Measurements from ENCODE around the gene FAM222A.

FAM222A gene

DNA sequence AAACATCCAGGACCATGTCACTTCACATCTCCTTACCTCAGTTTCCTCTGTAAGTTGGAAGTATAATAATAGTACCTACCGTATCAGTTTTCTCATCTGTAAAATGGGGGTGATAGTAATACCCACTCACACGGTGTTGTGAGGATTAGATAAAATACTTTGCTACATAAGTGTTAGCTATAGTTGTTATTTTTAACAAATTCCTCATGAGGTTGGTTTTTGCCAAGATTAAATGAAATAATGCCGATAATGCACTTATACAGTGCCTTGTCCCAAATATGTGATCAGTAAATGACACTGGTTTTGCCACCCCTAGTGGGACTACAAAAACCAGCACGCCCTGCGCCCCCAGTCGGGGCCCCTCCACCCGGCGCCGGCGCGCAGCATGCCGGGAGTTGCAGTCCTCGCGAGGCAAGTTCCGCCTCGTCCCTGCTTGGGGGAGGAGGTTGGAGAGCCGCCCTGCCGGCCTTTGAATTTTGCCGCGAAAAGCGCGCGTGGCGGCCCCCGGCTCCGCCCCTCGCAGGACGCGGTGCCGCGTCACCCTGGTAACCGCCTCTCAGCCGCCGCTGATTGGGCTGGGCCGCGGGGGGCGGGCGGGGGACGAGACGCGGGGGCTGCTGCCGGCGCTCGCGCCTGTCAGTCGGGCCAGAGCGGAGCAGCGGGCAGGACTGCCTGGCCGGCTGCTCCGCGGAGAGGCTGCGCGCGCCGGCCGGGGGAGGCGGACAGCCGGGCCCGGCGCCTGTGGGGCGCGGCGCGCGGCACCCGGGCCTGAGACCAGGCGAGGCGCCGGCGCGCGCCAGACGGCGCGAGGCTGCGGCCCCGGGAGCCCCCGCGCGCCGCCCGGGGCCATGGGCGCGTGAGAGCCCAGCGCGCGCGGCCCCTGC lies at the start of gene FAM222A:
TSS of gene FAM222A (plus strand) at position 639 of the 884 bp plus-strand sequence. CDS start 30,322 bp downstream, outside the sequence.
- H3K4me3 ChIP-seq (ENCODE audit: low read depth, low read length) = peak within 1 kb of the TSS; percentile 50
- no peaks in the 10 kb centered on the region for H3K36me3 ChIP-seq (ENCODE audit: control insufficient read depth in 2 of 2, insufficient read depth in 1 of 2, low read length in 2 of 2)
- no peaks in the 10 kb centered on the region for H3K9me3 ChIP-seq (ENCODE audit: control insufficient read depth, insufficient read depth, low read depth, low read length)
- H3K4me1 ChIP-seq (ENCODE audit: control insufficient read depth, insufficient read depth, low read length) = no peaks in the 10 kb centered on the region
- ChIA-PET POLR2A (interaction anchor here (0.8 kb wide), 1 partner anchor 15 kb away, joined by 3 read pairs; no protein-coding TSS in a partner anchor), CTCF (interaction anchor here (0.6 to 1.2 kb wide), 2 partner anchors 13 to 116 kb away, joined by 3 to 5 read pairs; no protein-coding TSS in a partner anchor)
- peak within 1 kb of the TSS; percentile 54; the same call in 1 of the 2 replicates for H3K27ac ChIP-seq (ENCODE audit: extremely low read depth, low read depth, low read length)
- peak; percentile 80 for TF ChIP-seq GLIS2 (tag by site-specific recombination; IDR thresholded peaks at IDR 0.05)
- TF ChIP-seq ZNF76 (tag by site-specific recombination; IDR thresholded peaks at IDR 0.05; ENCODE audit: borderline replicate concordance, low read depth) = peak; percentile 96
- TF ChIP-seq ZNF23 (tag by site-specific recombination; IDR thresholded peaks at IDR 0.05; ENCODE audit: borderline replicate concordance) = no peak
- peak; percentile 50; the same call in 1 of the 2 replicates for TF ChIP-seq ZNF561 (tag by site-specific recombination; IDR thresholded peaks at IDR 0.05; ENCODE audit: borderline replicate concordance)
- TF ChIP-seq ZFHX2 (tag by site-specific recombination; conservative IDR thresholded peaks at IDR 0.05) = peak; percentile 24; the same call in 1 of the 2 replicates
- TF ChIP-seq, protein P1, sequence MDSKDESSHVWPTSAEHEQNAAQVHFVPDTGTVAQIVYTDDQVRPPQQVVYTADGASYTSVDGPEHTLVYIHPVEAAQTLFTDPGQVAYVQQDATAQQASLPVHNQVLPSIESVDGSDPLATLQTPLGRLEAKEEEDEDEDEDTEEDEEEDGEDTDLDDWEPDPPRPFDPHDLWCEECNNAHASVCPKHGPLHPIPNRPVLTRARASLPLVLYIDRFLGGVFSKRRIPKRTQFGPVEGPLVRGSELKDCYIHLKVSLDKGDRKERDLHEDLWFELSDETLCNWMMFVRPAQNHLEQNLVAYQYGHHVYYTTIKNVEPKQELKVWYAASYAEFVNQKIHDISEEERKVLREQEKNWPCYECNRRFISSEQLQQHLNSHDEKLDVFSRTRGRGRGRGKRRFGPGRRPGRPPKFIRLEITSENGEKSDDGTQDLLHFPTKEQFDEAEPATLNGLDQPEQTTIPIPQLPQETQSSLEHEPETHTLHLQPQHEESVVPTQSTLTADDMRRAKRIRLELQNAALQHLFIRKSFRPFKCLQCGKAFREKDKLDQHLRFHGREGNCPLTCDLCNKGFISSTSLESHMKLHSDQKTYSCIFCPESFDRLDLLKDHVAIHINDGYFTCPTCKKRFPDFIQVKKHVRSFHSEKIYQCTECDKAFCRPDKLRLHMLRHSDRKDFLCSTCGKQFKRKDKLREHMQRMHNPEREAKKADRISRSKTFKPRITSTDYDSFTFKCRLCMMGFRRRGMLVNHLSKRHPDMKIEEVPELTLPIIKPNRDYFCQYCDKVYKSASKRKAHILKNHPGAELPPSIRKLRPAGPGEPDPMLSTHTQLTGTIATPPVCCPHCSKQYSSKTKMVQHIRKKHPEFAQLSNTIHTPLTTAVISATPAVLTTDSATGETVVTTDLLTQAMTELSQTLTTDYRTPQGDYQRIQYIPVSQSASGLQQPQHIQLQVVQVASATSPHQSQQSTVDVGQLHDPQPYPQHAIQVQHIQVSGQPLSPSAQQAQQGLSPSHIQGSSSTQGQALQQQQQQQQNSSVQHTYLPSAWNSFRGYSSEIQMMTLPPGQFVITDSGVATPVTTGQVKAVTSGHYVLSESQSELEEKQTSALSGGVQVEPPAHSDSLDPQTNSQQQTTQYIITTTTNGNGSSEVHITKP (tag by site-specific recombination; IDR thresholded peaks at IDR 0.05) = peak; percentile 9; the same call in 1 of the 2 replicates
- TF ChIP-seq, protein P2, sequence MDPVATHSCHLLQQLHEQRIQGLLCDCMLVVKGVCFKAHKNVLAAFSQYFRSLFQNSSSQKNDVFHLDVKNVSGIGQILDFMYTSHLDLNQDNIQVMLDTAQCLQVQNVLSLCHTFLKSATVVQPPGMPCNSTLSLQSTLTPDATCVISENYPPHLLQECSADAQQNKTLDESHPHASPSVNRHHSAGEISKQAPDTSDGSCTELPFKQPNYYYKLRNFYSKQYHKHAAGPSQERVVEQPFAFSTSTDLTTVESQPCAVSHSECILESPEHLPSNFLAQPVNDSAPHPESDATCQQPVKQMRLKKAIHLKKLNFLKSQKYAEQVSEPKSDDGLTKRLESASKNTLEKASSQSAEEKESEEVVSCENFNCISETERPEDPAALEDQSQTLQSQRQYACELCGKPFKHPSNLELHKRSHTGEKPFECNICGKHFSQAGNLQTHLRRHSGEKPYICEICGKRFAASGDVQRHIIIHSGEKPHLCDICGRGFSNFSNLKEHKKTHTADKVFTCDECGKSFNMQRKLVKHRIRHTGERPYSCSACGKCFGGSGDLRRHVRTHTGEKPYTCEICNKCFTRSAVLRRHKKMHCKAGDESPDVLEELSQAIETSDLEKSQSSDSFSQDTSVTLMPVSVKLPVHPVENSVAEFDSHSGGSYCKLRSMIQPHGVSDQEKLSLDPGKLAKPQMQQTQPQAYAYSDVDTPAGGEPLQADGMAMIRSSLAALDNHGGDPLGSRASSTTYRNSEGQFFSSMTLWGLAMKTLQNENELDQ (tag by site-specific recombination; IDR thresholded peaks at IDR 0.05; ENCODE audit: low read depth) = no peak
- no peak for TF ChIP-seq ZNF776 (tag by site-specific recombination; IDR thresholded peaks at IDR 0.05; ENCODE audit: borderline replicate concordance)
- no peak for TF ChIP-seq ZNF19 (tag by site-specific recombination; IDR thresholded peaks at IDR 0.05; ENCODE audit: low read depth)
- TF ChIP-seq, protein P3, sequence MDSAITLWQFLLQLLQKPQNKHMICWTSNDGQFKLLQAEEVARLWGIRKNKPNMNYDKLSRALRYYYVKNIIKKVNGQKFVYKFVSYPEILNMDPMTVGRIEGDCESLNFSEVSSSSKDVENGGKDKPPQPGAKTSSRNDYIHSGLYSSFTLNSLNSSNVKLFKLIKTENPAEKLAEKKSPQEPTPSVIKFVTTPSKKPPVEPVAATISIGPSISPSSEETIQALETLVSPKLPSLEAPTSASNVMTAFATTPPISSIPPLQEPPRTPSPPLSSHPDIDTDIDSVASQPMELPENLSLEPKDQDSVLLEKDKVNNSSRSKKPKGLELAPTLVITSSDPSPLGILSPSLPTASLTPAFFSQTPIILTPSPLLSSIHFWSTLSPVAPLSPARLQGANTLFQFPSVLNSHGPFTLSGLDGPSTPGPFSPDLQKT (IDR thresholded peaks at IDR 0.05; ENCODE audit: borderline replicate concordance, low read depth, low read length) = no peak
- TF ChIP-seq ZNF341 (tag by site-specific recombination; IDR thresholded peaks at IDR 0.05; ENCODE audit: low read depth) = peak; percentile 39; the same call in 1 of the 2 replicates
- TF ChIP-seq ZBTB7A (tag by site-specific recombination; IDR thresholded peaks at IDR 0.05; ENCODE audit: low read depth) = no peak
- peak; percentile 69 for TF ChIP-seq ZXDB (tag by site-specific recombination; IDR thresholded peaks at IDR 0.05)
- TF ChIP-seq ZNF600 (tag by site-specific recombination; IDR thresholded peaks at IDR 0.05) = 0 out of 2 replicates have a peak, but pooled peaks have one; percentile 21
- no peak for TF ChIP-seq ZNF777 (tag by site-specific recombination; IDR thresholded peaks at IDR 0.05; ENCODE audit: borderline replicate concordance)
- TF ChIP-seq ZNF112 (tag by site-specific recombination; IDR thresholded peaks at IDR 0.05) = no peak
- TF ChIP-seq, protein P4, sequence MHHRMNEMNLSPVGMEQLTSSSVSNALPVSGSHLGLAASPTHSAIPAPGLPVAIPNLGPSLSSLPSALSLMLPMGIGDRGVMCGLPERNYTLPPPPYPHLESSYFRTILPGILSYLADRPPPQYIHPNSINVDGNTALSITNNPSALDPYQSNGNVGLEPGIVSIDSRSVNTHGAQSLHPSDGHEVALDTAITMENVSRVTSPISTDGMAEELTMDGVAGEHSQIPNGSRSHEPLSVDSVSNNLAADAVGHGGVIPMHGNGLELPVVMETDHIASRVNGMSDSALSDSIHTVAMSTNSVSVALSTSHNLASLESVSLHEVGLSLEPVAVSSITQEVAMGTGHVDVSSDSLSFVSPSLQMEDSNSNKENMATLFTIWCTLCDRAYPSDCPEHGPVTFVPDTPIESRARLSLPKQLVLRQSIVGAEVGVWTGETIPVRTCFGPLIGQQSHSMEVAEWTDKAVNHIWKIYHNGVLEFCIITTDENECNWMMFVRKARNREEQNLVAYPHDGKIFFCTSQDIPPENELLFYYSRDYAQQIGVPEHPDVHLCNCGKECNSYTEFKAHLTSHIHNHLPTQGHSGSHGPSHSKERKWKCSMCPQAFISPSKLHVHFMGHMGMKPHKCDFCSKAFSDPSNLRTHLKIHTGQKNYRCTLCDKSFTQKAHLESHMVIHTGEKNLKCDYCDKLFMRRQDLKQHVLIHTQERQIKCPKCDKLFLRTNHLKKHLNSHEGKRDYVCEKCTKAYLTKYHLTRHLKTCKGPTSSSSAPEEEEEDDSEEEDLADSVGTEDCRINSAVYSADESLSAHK (tag by site-specific recombination; IDR thresholded peaks at IDR 0.05) = no peak
- TF ChIP-seq ZBTB8A (tag by site-specific recombination; IDR thresholded peaks at IDR 0.05) = no peak
- TF ChIP-seq KLF8 (tag by site-specific recombination; IDR thresholded peaks at IDR 0.05) = peak; percentile 74
- peak; percentile 74 for TF ChIP-seq SP2 (tag by site-specific recombination; IDR thresholded peaks at IDR 0.05)
- TF ChIP-seq ZNF48 (tag by site-specific recombination; IDR thresholded peaks at IDR 0.05) = no peak
- peak; percentile 29; the same call in 1 of the 2 replicates for TF ChIP-seq GLIS1 (tag by site-specific recombination; IDR thresholded peaks at IDR 0.05)
- TF ChIP-seq ZNF654 (tag by site-specific recombination; IDR thresholded peaks at IDR 0.05; ENCODE audit: low read depth) = no peak
- no peak for TF ChIP-seq ZNF423 (tag by site-specific recombination; IDR thresholded peaks at IDR 0.05)
- TF ChIP-seq, protein P5, sequence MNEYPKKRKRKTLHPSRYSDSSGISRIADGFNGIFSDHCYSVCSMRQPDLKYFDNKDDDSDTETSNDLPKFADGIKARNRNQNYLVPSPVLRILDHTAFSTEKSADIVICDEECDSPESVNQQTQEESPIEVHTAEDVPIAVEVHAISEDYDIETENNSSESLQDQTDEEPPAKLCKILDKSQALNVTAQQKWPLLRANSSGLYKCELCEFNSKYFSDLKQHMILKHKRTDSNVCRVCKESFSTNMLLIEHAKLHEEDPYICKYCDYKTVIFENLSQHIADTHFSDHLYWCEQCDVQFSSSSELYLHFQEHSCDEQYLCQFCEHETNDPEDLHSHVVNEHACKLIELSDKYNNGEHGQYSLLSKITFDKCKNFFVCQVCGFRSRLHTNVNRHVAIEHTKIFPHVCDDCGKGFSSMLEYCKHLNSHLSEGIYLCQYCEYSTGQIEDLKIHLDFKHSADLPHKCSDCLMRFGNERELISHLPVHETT (tag by site-specific recombination; IDR thresholded peaks at IDR 0.05) = no peak

Measured in HEK293 (cell line).